HPDE6-E6E7 (cell line): Measurements from ENCODE around the gene EPHA1.
"Not testable (repeated sequence)": the region's sequence is repeated elsewhere in the genome, so short reads cannot be mapped to it uniquely, and the experiment has no call there.

Experiments
- DNase-seq: peaks from one replicate; pipeline ENCODE4 v3.0.0; 2011; ENCODE audit warnings: missing footprints; ENCODE audit errors: extremely low spot score

EPHA1 gene

GRCh38 chr7:143431109-143431508 lies 22.5 kb upstream of the EPHA1 start:
- DNase-seq: no peak

DNA sequence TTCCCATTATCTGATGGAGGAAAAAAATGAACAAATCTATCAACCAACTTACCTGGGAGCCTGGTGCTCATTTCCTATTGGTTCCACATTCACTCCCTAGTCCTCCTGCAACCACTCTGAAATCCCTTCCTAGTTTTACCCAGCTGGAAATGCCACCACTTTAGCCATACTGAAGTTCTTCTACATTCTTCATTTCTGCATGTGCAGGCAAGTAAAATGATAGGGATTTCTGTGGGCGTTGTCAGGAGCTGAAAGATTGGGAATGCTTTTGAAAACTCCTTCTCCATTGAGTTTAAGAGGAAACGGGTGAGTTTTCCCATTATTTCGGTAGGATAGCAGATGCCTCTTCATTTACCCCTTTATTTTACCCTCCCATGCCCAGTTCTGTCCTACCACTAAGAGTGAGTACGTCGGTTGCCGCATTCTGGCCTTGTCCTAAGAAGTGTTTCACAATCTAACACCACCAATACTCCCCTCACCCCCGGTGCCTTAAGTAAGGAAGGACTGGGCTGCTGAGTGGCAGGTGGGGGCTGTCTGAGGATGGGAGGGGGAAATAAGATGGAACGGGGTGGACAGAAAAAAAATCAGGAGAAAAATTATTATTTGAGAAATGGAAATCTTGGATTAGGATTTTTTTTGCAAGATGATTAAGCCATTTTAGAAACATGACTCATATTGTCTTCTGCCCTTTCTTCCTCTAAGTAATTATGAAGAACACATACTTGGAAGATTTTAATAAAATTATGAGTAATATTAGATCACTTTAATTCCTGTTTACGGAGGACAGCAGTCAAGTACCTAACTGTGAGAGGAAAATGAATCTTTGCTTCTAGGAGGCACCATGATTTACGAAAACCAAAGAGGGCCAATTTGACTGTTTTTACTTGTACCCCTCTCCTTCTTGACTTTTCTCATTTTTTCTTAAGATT lies 21.4 kb upstream of the EPHA1 start:
- DNase-seq: peak; percentile 26

DNA sequence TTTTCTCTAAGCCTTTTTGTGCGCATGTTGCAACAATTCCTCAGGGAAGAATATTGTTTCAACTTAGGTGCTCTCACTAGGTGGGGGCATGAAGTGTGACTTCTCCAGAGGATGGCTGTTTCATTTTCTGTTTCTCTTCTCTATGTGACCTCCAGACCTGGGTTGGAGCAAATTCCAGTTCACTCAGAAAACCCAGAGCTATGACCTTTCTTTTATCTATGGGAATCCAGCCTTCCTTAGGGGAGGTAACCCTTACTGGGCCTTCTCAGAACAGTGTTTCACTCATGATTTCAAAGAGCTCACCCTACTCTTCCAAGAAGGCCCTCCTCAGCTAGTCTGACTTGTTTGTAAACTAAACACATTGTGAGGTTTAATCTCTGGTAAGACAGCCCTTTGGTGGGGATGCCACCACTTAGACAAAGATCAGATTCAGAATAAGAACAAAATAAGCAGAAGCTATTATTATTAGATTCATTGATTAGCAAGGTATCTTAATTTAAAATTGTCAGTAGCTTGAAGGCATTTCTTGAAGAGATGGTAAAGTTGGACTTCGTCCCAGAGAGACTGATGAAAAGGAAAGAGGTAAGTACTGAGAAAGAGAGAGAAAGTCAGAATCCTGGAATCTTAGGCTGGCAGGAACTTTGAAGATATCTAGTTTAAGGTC lies 18.0 kb upstream of the EPHA1 start:
- DNase-seq: no peak

DNA sequence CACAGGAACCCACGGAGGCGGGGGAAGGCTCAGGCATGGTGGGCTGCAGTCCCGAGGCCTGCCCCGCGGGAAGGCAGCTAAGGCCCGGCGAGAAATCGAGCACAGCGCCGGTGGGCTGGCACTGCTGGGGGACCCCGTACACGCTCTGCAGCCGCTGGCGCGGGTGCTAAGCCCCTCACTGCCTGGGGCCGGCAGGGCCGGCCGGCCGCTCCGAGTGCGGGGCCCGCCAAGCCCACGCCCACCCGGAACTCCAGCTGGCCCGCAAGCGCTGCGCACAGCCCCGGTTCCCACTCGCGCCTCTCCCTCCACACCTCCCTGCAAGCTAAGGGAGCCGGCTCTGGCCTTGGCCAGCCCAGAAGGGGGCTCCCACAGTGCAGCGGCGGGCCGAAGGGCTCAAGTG lies 15.8 kb upstream of the EPHA1 start:
- not testable (repeated sequence) for DNase-seq

DNA sequence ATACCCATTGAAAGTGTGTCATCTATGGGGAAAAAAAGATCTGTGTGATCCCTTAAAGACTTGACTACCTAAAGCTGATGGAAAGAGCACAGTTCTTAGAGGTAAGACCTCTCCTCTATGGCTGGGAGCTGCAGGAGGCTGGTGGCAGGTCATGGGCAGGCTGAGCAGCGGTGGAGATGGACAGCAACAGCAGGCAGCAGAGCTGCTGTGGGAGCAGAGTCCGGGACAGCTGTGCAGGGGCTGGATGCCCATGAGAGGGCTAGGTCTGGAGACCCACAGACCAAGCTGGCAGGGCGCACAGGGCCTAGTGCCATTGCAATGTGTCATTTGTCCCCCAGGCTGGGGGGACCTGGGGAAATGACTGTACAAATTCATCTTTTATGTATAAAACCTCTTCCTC lies 13.4 kb upstream of the EPHA1 start:
- no peak for DNase-seq

GRCh38 chr7:143420624-143421023 lies 12.0 kb upstream of the EPHA1 start:
- not testable (repeated sequence) for DNase-seq

- no peak for DNase-seq
These were observed 11.2 kb upstream of the EPHA1 start for GRCh38 chr7:143419880-143420279.

DNA sequence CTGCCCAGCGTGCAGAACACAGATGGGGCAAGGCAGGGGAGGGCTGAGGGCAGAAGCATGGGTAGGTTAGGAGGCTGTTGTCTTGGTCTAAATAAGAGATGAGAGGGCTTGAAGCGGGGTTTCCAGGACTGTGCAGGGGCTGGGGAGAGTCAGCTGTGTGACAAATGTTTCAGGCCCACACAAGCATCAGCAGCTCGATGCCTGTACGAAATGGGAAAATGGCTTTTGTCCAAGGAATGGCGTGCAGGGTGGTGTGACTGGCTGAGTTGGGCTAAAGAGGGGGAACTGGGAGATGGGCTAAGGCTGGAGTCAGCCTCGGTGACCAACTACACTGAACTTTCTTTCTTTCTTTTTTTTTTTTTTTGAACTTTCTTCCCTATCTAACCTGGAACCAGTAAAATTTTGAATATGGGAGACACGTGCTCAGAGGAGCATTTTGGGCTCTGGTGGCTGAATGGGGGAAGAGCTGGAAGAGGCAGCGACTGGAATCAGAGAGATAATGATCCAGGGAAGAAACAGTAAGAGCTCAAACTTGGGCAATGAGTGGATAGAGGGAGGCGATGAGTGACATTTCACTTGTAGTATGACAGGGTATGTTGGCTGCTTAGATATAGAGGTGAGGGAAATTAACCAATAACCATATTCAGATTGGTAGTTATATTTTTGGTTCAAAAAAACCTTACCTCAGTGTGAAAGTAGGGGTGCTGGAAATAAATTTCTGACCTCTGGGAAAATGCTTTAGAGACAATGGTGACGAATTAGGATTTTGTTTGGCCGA lies 10.2 kb upstream of the EPHA1 start:
- DNase-seq: no peak

DNA sequence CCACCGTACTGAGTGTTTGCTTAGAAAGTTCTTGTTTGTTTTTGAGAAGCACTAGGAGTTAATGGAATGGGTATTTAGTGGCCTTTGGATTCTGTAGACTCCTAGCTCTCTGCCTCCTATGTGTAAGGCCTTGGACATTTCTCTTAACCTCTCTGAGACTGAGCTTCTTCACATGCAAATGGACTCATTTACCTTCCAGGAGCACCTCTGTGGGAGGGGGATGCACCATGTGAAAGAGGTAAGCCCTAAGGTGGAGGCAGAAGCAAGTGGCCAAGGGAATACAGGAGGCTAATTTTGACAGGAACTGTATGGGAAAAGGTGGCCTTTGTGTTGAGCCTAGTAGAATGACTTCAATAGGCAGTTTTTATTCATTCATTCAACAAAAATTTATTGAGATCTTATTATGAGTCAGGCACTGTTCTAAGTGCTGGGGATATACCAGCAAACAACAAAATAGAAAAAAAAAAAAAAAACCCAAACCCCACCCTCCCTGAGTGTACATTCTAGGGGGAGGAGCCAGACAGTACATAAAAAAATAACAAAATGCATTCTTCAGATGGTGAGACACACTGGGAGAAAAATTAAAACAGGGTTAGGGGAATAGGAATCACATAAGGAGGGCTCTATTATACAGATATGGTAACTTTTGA lies 9.2 kb upstream of the EPHA1 start:
- no peak for DNase-seq

GRCh38 chr7:143416565-143417149 lies 8.0 kb upstream of the EPHA1 start:
- DNase-seq: peak; percentile 36

DNA sequence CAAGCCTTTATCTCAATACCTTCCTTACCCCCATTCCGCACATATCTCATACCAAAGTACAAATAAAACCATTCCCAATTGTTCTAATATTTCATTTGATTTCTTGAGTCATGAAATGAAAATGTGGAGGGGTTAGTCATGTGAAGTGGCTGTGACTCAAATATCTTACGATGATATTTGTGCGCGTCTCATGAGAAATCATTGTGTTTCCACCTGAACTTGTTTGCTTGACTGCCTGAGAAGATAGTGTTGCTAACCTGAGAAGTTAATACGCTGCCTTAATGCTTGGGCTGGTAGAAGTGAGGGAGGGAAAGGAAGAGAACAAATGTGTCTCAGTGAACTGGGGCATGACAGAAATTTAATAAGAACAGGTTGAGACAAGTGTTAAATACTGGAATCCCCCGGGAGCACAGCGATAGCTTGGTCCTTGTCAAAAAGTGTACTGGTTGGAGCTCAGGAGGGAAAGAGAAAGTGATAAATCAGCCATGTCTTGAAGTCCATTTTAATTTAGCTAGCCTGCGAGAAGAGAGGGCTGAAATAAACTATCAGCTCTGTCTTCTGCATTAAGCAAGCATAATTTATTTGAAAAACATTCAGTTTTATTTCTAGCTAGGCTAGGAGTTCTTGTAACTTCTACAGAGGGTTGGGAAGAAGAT lies 7.2 kb upstream of the EPHA1 start:
- peak; percentile 67 for DNase-seq

GRCh38 chr7:143415209-143415608 lies 6.6 kb upstream of the EPHA1 start:
- not testable (repeated sequence) for DNase-seq

DNA sequence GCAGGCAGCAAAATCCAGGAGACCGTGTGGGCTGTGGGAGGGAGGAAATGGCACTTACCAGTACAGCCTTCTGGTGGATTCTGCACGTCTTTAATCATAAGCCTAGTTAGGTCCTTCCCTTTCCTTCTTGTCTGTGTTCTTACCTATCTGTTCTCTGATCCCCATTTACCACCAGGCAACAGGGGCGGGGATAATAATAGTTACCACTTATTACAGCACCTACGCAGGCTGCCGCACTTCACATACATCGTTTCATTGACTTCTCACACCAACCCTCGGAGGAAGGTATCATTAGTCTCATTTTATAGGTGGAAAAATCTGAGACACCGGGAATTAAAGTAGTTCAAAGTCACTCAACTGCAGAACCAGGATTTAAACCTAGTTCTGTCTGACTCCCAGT lies 4.5 kb upstream of the EPHA1 start:
- DNase-seq: no peak

- no peak for DNase-seq
These were observed 3.5 kb upstream of the EPHA1 start for GRCh38 chr7:143411976-143412708.

DNA sequence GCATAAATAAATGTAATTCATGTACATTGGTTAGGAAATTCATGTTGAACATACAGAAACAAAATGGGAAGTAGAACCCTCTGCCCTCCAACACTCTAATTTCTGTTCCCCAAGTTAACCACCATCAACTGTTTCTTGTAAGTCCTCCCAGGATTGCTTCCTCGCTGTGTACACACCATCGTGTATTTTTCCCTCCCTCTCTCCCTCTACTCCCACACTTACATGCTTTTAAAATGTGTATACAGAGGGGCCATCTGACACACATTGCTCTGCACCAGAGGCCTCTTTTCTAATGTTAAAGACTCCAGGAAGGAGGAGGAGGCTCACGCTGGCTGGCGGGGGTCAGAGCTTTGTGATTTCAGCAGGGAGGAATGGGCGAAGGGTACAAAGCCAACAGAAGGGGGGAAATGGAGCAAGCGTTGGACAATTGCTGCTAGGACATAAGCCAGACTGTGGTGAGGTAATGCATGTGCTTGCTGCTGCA lies 1.9 kb upstream of the EPHA1 start:
- no peak for DNase-seq

- DNase-seq: no peak
These were observed 387 bp downstream of the EPHA1 start for GRCh38 chr7:143408252-143408685.

DNA sequence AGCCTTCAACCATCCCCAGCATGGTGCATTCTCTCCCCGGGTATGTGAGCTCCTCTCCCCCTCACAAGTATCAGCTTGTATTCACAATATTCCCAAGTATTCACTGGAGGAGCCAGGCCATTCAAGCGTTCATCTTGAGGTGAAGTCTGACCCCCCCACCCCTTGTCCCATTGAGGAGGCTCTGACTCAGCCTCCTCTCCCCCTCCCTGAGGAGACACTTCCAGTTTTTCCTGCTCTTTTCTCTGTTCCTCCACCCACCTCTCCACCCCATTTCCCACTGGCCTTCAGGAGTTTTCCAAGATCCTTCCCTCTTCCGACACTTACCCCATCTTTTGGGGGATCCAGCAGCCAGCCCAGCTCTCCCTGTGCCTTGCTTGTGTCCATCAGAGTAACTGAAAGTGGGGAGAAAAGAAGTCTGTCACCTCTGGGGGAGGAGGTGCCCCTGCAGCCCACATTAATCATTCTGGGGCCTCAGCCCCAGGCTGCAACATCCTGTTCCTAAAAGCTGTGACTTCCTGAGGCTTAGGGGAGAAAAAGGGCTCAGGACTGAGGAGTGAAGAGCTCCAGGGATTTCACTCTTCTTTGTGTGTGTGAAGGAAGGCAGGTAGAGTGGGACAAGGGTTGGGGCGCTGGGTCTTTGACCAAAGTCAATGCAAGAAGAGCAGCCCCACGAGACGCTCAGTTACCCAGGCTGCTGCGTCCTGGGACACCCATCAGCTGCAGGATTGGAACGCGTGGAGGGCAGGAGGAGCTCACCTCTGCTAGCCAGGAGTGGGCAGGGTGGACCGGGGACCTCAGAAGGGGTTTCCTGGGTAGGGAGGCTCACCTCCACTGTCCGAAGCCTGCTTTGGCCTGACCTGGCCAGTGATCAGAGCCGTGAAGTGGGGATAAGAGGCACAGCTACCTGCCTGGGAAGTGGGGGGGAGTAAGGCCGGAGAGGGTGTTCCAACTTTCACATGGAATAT lies 1.1 kb downstream of the EPHA1 start:
- DNase-seq: no peak

DNA sequence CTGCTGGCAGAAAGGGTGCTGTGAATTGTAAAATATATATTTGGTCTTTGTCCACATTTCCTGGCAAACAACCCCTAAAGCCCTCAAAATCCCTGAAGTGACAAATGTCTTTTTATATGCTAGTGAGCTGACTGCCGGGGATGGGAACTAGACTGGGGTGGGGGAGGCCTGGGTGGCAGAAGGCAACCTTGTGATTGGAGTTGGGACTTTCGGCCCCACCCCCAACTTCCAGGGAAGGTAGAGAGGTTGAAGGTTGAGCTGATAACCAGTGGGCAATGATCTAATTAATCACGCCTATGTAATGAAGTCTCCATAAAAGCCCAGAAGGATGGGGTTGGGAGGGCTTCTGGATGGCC lies 2.7 kb downstream of the EPHA1 start:
- DNase-seq: no peak
